ENCODE measurements around the gene PIK3R2. TPM values are rescaled to one million over a fixed set of nuclear protein-coding genes. Genes with fewer than 3 reads are reported as not detected.
"Not testable (repeated sequence)": the region's sequence is repeated elsewhere in the genome, so short reads cannot be mapped to it uniquely, and the experiment has no call there.

Gene PIK3R2
- total RNA-seq, 2 experiments from 2014 or later: 3.2 to 20.5 TPM

DNA sequence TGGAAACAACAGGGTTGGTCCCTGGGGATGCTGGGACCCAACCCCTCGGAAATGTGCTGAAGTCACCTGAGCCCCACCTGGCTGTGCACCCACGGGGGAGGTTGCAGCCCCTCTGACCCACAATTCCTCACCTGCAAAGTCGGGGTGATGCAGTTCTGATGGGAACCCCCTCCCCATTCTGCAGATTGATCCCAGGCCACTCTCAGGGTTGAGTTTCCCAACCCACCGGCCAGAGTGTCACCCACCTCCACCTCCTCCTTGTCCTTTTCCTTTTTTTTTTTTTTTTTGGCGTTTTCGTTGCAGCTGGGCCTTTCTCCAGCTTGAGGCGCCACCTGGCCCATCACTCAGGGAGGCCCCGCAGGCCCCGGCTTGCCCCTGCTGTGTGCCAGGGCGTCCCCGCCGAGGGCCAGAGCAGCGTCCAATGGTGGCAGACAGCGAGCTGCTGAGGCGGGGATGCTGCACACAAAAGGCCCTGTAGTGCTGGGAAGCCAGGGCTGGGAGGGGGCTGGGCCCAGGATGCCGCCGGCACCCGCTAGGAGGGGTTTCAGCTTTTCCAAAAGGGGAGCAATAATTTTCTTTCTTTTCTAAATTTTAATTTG, 4.6 kb downstream of the PIK3R2 start:
- TF ChIP-seq EZH2phosphoT487 (IDR thresholded peaks at IDR 0.05; ENCODE audit: borderline replicate concordance, low read depth, low read length): no peak
- TF ChIP-seq, protein P1, sequence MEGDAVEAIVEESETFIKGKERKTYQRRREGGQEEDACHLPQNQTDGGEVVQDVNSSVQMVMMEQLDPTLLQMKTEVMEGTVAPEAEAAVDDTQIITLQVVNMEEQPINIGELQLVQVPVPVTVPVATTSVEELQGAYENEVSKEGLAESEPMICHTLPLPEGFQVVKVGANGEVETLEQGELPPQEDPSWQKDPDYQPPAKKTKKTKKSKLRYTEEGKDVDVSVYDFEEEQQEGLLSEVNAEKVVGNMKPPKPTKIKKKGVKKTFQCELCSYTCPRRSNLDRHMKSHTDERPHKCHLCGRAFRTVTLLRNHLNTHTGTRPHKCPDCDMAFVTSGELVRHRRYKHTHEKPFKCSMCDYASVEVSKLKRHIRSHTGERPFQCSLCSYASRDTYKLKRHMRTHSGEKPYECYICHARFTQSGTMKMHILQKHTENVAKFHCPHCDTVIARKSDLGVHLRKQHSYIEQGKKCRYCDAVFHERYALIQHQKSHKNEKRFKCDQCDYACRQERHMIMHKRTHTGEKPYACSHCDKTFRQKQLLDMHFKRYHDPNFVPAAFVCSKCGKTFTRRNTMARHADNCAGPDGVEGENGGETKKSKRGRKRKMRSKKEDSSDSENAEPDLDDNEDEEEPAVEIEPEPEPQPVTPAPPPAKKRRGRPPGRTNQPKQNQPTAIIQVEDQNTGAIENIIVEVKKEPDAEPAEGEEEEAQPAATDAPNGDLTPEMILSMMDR (conservative IDR thresholded peaks at IDR 0.05; ENCODE audit: low read length): 0 out of 2 replicates have a peak, but pooled peaks have one; percentile 23
- Histone ChIP-seq H3K4me1 (ENCODE audit: insufficient read depth, low read length, poor library complexity, severe bottlenecking) (peaks cover 38% of the 10 kb centered on the region), H4K20me1 (ENCODE audit: insufficient read depth, low read length) (no peaks in the 10 kb centered on the region), H3K27ac (ENCODE audit: low read depth, low read length, poor library complexity, severe bottlenecking) (peak overlapping the region; percentile 19), H3K9me3 (ENCODE audit: low read length) (no peaks in the 10 kb centered on the region), H3K4me3 (ENCODE audit: low read depth, low read length, poor library complexity, severe bottlenecking) (no peak overlapping the region), H3K9me2 (ENCODE audit: insufficient read depth, low read length) (no peaks in the 10 kb centered on the region), H3K79me2 (ENCODE audit: insufficient read depth, low read depth, low read length) (peaks cover 3% of the 10 kb centered on the region; the same call in 1 of the 2 replicates), H2AFZ (ENCODE audit: low read length) (no peak overlapping the region), H3K36me3 (ENCODE audit: insufficient read depth, low read length) (peaks cover 6% of the 10 kb centered on the region; the same call in 1 of the 2 replicates), H3K4me2 (ENCODE audit: low read length) (peak overlapping the region; percentile 48)
- CTCF ChIA-PET (ENCODE audit: unreplicated experiment): no interaction called here
- DNase-seq (ENCODE audit: low spot score): peak; percentile 40
- POLR2A ChIA-PET: interaction anchor here (0.6 kb wide), 1 partner anchor 125 kb away, joined by 3 read pairs; no protein-coding TSS in a partner anchor
- no TSS peak for BruUV-seq (replicated peaks)
- intact Hi-C loops (cut with micrococcal nuclease; ENCODE audit: unreplicated experiment): no loop called here

DNA sequence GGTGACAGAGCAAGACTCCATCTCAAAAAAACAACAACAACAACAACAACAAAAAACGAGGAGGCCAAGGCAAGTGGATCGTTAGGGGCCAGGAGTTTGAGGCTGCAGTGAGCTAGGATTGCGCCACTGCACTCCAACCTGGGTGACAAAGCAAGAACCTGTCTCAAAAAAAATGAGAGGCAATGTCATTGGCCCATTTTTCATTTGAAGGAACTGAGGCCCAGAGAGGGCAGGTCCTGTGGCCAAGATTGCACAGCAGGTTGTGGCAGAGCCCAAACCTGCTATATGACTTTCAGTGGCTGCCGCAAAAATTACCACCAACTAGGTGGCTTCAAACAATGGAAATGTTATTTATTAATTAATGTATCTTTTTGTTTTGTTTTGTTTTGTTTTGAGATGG, 5.5 kb downstream of the PIK3R2 start:
- CTCF ChIA-PET (ENCODE audit: unreplicated experiment): no interaction called here
- POLR2A ChIA-PET: interaction anchor here (0.6 kb wide), 1 partner anchor 154 kb away, joined by 6 read pairs; no protein-coding TSS in a partner anchor
- intact Hi-C loops (cut with micrococcal nuclease; ENCODE audit: unreplicated experiment): no loop called here

DNA sequence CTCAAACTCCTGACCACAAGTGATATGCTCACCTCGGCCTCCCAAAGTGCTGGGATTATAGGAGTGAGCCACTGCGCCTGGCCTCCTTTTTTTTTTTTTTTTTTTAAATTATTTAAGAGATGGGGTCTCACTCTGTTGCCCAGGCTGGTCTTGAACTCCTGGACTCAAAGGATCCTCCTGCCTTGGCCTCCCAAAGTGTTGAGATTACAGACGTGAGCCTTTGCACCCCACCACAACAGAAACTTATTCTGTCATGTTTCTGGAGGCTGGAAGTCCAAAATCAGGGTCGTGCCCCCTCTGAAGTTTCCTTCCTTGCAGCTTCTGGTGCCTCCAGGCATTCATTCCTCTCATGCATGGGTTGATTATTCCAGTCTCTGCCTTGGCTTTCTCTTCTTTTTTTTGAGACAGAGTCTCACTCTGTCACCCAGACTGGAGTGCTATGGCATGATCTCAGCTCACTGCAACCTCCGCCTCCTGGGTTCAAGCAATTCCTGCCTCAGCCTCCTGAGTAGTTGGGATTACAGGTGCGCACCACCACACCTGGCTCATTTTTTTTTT, 6.2 kb downstream of the PIK3R2 start:
- H3K4me3 ChIP-seq (ENCODE audit: low read depth, low read length, poor library complexity, severe bottlenecking); H3K9me2 ChIP-seq (ENCODE audit: insufficient read depth, low read length); intact Hi-C loops (cut with micrococcal nuclease; ENCODE audit: unreplicated experiment); BruUV-seq (replicated peaks); H3K4me2 ChIP-seq (ENCODE audit: low read length); H4K20me1 ChIP-seq (ENCODE audit: insufficient read depth, low read length); H3K9me3 ChIP-seq (ENCODE audit: low read length); POLR2A ChIA-PET; DNase-seq (ENCODE audit: low spot score); CTCF ChIA-PET (ENCODE audit: unreplicated experiment); H3K27ac ChIP-seq (ENCODE audit: low read depth, low read length, poor library complexity, severe bottlenecking); H2AFZ ChIP-seq (ENCODE audit: low read length); H3K79me2 ChIP-seq (ENCODE audit: insufficient read depth, low read depth, low read length): not testable (repeated sequence)
- Histone ChIP-seq H3K4me1 (ENCODE audit: insufficient read depth, low read length, poor library complexity, severe bottlenecking) (peaks cover 33% of the 10 kb centered on the region), H3K36me3 (ENCODE audit: insufficient read depth, low read length) (peaks cover 14% of the 10 kb centered on the region)

More for the DNA sequence above, 5.5 kb downstream of the PIK3R2 start:
- DNase-seq (ENCODE audit: low spot score): no peak
- H3K4me1 ChIP-seq (ENCODE audit: insufficient read depth, low read length, poor library complexity, severe bottlenecking): peaks cover 38% of the 10 kb centered on the region
- H3K9me2 ChIP-seq (ENCODE audit: insufficient read depth, low read length): no peaks in the 10 kb centered on the region
- peaks cover 3% of the 10 kb centered on the region; the same call in 1 of the 2 replicates for H3K79me2 ChIP-seq (ENCODE audit: insufficient read depth, low read depth, low read length)
- H3K27ac ChIP-seq (ENCODE audit: low read depth, low read length, poor library complexity, severe bottlenecking): no peak overlapping the region
- H3K36me3 ChIP-seq (ENCODE audit: insufficient read depth, low read length): peaks cover 14% of the 10 kb centered on the region
- H3K4me2 ChIP-seq (ENCODE audit: low read length): no peak overlapping the region
- H3K4me3 ChIP-seq (ENCODE audit: low read depth, low read length, poor library complexity, severe bottlenecking): no peak overlapping the region
- no TSS peak for BruUV-seq (replicated peaks)
- H2AFZ ChIP-seq (ENCODE audit: low read length): no peak overlapping the region
- H4K20me1 ChIP-seq (ENCODE audit: insufficient read depth, low read length): no peaks in the 10 kb centered on the region
- TF ChIP-seq, protein P1 (conservative IDR thresholded peaks at IDR 0.05; ENCODE audit: low read length): no peak
- TF ChIP-seq EZH2phosphoT487 (IDR thresholded peaks at IDR 0.05; ENCODE audit: borderline replicate concordance, low read depth, low read length): no peak
- no peaks in the 10 kb centered on the region for H3K9me3 ChIP-seq (ENCODE audit: low read length)

Data from OCI-LY7 (cell line).